Hematopoietic multipotent progenitor cell treated with erythropoietin and hydrocortisone succinate and interleukin-3 and kit ligand, for 4 days (in vitro differentiated cells): Measurements from ENCODE around the gene APBB2.
"Not testable (repeated sequence)": the region's sequence is repeated elsewhere in the genome, so short reads cannot be mapped to it uniquely, and the experiment has no call there.

Source experiments
- DNase-seq: peaks from one replicate; pipeline ENCODE4 v3.0.0-alpha.2; 2015

The APBB2 gene

DNA sequence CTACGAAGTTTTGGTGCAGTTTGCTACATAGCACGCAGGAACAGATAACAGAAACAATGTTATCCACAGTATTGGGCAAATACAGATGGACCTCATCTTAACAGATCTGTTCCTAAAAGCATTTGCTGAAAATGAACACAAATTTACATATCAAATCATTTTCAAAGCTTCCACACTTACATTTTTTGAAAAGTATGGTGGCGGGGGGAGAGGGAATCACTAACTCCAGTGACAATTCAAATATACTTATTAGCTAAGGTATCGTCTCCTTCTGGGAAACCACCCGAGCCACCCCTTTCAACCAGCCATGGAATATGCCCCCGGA, 289.6 kb downstream of the APBB2 start:
- DNase-seq: no peak

DNA sequence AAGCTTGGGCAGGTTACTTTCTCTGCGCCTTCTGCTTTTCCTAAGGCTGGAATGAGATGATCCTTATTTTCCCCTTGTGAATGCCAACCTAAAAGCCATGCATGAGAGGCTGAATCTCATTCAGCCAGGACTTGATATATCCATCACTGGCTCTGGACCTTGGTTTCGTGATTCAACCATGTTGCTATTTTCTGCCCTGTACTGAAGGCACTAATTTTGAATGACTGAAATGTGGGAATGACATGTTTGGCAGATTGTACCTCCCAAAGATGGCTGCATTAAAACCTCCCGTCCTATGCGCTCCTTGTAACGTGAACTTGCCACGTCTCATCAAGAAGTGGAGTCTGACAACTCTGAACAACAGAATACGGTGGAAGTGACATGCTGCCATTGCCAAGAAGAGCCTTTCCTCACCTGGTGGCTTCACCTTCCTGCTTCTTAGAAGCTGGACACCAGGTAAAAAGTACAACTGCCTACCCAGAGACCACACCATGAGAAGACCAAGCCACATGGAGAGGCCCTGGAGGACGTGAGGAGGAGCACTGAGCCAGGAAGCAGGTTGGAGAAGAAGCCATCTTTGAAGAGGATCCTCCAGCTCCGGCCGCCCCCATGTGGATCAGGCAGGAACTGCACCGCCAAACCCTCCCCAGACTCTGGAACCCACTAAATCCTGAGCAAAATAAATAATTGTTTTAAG, 290.1 kb downstream of the APBB2 start:
- peak; percentile 84 for DNase-seq

DNA sequence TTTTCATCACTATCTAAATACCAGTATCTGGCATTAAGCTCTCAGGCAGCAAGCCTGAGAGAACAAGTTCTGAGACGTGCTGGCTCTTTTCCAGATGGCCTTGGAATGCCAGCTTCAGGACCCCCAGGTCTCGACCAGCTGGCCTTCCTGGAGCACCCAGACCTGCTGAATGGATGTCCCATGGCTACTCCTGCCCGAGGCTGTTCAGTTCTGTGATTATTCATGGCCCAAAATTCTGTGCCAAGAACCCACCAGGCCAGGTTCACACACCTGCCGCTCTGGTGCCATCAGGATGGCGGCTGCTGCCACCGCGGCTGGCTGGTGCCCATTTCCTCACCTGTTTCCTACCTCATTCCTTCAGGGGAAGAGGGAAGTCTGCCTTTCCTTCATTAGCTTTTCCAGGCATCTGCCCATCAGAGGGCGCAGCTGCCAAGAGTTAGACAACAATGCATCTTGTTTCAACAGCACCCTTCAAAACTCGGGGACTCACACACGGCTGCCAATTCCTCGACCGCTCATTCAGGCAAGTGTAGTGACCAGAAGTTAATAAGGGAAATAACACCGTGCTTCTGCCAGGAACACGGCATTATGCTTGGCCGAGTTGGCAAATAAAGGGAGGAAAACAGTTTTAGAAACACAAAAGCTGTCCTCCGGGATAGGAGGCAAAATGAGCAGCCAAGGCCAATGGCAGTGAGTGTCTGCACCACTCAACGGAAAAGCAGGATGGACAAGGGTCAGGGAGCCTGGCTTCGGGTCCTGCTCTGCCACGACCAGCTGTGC, 290.8 kb downstream of the APBB2 start:
- DNase-seq: no peak

DNA sequence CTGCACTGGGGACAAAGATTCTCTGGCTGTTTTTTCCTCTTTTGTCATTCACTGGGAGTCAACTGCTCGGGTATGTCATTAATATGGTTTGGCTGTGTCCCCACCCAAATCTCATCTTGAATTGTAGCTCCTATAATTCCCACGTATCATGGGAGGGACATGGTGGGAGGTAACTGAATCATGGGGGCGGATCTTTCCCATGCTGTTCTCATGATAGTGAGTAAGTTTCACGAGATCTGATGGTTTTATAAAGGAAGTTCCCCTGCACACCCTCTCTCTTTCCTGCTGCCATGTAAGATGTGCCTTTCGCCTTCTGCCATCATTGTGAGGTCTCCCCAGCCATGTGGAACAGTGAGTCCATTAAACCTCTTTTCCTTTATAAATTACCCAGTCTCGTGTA, 294.4 kb downstream of the APBB2 start:
- not testable (repeated sequence) for DNase-seq

DNA sequence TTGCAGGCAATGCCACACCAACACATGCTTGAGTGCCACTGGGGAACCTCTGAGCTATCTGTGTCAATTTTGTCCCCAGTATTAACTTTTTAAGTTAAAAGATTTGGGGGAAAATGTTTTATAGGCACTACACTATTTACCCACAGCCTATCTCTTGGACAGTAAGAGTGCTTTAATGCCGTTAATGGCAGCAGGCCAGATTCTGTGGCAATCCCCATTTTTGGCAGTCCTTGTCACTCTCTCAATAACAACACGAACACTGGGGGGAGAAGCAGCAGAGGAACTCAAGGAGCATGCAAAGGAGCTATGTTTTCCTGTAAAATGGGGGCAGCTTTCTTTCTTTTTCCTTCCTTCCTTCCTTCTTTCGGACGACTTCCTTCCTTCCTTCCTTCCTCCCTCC, 296.0 kb downstream of the APBB2 start:
- DNase-seq: peak; percentile 76

DNA sequence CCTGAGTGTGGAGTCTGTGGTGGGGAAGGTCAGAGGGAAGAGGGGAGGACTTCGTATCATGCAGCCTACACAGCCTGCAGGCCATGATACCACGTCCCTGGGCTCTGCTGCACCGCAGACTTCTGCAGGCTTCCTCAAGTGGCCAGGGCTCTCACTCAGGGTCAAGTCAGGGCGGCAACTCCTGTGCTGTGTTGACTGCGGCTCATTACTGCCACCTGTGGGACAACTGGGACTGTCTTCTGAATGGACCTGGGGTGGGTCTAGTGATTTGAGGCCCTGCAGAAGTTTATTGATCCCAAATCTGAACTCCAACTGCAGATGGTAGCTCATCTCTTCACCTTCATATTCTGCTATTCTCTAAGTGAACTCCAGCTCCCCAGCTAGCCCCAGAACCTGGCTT, 297.5 kb downstream of the APBB2 start:
- peak; percentile 62 for DNase-seq

DNA sequence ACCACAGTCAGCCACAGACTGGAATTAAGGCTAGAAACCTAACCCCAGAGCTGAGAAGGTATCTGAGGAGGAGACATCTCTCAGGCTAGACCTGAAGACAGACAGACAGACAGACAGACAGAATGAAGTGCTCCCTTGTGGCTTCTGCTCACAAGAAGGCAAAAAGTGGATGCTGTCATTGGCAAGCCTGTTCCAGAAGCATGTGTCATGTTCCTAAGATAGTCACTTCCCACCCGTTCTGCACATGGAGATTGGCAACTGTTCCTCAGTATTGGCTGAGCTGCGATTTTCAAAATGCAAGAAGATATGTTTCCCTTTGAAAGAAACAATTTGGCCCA, 298.2 kb downstream of the APBB2 start:
- DNase-seq: no peak

DNA sequence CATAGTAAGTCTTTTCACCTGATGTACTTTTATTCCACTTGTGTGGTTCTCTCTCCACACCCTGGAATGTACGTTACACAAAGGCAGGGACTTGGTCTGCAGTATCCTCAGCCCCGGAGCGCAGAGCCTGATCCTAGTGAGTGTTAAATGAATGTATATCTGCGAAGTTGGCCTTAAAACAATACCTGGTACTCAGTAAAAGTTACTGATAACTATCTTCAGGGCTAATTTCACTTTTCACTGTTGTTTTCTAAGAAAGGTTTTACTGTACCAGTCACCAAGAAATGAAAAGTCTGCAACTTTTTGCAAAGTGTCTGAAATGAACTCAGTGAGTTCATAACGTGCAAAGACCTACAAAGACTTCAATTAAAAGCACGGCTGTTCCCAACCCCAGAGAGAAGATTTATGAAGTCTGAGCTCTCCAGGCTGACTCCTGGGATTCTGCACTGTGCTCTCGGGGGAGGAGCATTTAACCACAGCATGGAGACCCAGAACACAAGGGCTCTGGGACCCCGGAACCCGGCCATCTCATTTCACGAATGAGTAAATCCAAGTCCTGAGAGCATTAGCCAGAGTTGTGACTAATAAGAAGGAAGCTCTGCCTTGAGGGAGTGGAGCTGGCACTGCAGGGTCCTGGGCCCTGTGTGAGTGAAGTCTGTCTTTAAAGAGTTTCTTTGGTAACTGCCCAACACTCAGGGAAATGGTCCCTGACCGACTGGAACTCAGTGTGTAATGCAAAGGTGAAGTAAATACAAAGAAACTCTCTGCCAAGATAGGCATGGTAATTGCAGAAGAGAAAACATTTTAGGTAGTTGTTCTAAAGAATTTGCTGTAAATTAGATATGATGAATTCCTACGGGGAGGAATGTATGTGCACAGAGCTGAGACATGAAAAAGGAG, 298.8 kb downstream of the APBB2 start:
- no peak for DNase-seq

DNA sequence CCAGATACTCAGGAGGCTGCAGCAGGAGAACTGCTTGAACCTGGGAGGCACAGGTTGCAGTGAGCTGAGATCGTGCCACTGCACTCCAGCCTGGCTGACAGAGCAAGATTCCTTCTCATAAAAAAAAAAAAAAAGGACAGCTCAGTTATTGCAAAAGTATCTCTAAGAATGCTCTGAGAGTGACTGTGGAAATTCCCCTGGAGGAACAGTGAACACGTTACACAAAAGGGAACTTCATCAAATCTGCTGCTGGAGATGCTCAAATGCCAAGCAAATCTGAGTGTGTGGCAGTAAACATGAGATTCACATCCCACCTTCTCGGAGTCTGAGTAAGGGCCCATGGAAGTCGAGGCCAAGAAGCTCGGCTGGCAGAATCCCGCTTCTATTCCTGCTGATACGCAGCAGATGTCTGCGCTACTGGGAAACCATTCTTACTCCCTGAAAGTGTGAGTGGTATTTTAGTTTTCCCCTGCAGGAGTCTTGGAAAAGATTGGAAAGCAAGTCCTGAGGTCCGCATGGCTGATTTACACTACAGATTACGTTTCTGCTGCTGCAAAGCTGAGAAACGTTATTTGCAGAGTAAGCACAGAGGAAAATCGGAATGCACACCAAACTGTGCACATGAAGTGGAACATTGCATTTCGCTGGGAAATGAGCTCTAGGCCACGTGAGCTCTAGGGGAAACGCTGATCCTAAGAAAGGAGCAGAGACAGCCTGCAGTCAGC, 301.7 kb downstream of the APBB2 start:
- no peak for DNase-seq

DNA sequence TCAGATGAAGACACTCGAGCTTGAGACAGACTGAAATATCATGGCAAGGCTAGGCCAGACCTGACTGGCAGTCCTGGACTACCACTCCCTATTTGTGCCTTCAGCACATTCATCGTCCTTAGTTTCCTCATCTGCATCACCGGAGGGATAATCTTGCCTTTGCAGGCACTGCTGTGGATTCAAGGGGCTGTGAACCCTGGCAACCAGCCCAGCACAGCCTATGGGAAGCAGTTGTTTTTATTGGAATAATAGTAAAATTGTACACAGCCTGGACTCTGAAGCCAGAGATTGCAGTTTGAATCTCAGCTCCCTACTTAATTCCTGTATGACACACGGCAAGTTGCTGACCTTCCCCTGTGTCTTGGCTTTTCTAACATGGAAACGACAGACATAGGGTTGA, 303.6 kb downstream of the APBB2 start:
- no peak for DNase-seq

DNA sequence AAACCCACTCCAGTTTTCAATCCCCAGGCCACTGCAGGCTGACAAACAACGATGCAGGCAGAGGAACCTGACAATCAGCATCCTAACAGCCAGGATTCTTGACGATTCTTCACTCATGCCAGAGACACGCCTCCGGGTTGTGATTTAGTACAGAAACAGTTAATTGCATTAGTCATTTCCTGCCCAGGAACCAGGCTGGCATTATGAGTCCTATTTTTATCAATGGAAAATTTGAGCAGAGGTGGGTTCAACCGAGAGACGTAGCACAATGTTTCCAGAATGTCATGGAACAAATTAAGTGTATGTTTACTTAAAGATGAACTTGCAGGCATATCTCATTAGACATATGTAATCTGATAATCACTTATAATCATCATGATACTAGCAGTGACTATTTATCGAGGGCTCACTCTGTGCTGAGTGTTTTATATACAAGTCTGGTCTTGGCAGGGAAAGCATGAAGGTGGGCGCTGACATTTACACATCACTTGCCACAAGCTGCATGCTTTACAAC, 304.9 kb downstream of the APBB2 start:
- DNase-seq: peak; percentile 24

DNA sequence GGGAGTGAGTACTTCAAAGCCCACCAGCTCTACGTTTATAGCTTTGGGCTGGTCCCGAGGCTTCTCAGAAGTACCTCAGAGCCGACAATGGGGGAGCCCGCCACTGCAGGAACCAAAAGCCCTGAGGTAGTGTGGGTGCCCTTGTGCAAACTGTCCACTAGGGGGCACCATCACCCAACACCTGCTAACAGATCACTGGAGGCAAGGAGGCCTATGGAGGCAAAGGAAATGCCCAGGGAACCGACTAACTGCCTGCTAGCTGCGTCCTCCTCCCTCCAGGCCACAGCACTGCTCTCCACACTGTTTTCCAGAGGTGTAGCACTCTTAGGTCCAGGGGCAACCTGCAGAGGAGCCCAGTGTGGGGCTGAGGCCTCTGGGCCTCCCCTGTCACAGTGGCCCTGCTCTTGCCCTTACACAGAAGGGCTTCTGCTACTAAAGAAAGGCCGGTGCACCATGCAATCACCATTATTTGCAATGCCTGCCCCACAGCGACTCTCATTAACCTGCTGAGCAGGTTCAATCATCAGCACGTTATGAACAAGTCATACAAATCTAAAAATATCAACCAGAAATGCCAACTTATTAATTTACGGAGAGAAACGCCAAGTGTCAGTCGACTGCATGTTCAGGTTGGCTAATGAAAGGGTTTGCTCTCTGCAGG, 305.5 kb downstream of the APBB2 start:
- peak; percentile 87 for DNase-seq

DNA sequence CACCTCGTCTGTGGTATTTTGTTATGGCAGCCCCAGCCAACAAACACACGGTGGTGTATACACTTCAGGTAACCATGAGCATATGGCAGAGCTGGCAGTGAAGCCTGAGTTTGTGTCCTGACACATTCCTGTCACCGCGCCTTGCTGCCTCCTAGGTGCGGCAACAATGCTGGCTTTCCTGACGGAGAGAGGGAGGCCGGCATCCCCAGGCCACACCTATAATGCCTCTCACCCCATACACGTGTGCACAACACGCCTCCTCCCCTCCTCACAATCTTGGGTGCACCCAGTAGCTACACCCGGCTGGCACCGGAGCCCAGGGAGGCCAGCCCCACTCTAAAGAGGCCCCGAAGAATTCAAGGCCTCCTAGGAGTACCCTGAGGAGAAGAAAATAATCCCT, 306.0 kb downstream of the APBB2 start:
- DNase-seq: no peak

DNA sequence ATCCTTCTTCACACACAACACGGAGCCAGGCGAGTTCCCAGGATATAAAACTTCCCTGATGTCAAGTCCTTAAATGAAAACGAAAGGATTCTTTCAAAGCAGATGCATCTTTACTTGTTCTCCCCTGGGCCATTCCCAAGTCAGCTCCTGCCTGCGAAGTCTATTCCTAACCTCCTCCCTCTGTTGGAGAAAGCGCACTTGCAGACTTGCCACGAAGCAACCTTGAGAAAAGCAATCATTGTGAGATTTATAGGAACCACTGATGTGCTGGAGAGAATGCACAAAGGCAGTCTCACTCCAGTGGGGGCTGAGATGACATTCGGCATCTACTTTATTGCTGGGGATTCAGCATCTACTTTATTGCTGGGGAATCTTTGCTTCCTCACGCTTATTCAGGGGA, 308.9 kb downstream of the APBB2 start:
- DNase-seq: no peak

DNA sequence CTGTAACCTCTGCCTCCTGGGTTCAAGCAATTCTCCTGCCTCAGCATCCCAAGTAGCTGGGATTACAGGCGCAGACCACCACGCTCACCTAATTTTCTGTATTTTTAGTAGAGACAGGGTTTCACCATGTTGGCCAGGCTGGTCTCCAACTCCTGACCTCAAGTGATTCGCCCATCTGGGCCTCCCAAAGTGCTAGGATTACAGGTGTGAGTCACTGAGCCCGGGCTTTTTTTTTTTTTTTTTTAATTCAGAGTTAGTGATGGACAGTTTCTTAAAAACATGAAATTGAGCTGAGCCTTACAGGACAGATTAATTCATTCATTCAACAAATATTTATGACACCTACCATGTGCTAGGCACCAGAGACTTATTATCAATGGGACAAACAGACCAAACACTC, 313.8 kb downstream of the APBB2 start:
- not testable (repeated sequence) for DNase-seq

DNA sequence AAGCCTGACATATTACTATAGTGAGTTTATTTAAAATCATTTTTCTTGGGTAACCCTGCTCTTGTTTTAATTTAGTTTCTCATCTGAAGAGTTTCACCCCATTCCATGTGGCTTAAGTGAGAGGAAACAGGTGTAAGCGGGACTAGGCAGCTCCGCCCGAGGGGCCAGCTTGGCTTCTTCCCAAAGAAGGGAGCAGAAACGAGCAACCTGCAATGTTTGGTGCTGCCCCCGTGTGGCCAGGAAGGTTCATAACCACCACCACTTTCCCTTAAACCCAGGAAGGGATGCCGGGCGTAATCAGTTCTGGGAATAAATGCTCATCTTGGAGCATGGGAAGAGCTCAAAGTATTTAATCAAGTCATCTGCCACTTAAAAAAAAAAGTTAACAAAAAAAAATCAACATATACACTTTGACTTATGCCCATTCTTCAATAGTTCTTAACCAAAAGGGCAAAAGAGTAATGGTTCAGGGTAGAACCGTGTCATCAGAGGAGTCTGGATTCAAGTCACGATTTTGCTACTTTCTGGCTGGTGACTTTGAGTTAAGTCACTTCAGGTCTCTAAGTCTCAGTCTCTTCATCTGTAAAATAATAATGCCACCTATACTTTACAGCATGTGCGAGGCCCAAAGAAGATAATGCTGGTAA, 316.7 kb downstream of the APBB2 start:
- peak; percentile 83 for DNase-seq

DNA sequence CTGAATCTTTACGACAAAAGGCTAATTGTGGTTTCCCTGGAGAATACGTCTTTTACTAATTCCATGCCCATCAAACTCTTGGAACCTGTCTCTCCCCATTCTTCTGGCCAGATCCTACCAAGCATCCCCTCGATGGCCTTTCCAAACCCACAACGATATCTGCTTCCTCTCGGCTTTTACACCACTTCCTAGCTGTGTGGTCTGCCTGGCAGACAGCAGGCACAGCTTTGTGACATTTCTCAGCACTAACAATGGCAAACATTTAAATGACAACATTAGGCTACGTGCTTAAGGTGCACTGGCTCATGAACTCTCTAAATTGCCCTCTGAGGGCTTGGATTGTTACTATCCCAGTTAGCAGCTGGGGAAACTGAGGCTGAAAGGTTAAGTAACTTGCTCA, 323.6 kb downstream of the APBB2 start:
- peak; percentile 62 for DNase-seq

DNA sequence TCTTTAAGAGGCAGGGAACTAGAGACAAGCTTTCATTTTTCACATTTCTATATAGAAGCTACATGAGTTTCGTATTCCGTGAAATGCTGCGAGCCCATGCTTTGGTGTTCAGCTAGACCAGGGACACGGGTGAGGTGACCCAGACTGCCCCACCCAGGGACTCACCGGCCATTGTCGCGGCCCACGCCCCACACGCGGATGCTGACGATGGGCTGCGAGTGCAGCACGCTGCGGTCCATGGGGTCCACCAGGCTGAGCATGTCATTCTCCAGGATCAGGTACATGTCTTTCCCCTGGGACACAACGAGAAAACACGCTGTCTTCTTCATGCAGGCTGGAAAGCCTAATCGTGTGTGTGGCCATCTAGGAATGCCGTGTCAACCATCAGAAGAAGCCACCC, 324.1 kb downstream of the APBB2 start:
- no peak for DNase-seq

DNA sequence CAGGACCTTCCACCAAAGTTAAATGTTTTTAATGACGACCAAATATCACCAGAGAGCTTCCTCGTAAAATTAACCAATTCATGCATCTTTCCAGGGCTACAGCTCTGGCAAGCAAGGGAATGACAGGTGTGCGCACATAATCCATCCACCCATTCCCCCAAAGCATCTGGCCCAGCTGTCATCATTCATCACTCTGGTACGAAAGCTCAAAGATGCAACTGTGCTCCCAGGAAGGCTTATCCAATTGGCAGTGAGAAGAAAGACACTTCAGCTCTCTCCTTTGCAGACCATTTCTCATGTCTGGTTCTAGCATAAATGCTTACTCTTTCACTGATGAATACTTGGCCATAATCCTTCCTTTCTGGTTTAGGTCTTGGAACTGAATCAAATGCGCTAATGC, 325.4 kb downstream of the APBB2 start:
- DNase-seq: no peak

DNA sequence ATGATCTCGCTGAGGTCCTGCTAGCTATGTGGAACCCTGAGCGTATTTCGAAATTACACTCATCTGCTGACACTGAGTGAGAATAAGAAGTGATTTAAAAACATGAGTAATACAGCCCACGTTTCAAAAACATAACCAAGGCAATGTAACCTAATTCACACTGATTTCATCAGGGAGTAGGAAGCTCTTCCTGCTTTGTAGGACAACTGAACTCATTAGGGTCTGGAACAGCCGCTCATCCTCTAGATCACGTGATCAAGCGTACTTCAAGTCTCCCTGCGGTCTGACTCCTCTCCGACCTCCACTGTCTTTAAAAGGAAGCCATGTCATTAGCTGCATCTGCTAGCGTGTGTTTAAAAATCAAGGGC, 326.6 kb downstream of the APBB2 start:
- no peak for DNase-seq

DNA sequence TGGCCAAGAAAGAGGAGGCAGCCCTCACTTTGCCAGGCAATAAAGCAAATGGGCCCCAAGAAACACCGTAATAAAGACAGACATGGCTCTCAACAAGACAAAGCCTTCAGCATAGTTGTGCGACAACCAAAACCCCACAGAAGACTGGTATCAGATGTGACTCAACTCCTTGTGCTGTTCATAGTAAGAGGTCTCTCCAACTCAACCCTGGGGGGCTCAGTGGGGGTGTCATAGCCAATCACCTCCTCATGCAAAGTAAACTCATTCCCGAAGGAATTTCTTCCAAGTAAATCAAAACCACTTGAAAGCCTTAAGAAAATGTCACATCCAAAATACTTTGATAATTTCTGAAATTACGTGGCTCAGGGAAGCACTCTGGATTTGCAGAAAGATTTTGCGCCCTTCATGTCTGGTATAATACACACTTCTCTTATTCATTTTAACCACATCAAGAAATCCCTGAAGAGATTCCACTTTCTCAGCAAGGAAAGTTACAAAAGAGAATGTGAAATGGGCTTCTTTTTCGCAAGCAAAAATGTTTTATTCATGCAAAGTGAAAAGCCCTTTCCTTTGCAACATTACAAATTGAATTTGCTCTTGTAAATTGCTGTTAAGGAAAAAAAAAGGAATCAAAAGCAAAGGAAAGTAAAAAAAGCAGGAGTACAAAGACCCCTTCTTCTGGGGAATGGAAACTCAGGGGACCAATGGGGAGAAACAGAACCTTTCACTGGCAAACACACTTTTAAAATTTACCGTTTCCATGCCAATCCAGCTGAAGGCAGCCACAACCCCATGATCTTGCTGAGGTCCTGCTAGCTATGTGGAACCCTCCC, 327.2 kb downstream of the APBB2 start:
- DNase-seq: no peak
